ENCODE measurements around the gene MRPL32.

Gene MRPL32

DNA sequence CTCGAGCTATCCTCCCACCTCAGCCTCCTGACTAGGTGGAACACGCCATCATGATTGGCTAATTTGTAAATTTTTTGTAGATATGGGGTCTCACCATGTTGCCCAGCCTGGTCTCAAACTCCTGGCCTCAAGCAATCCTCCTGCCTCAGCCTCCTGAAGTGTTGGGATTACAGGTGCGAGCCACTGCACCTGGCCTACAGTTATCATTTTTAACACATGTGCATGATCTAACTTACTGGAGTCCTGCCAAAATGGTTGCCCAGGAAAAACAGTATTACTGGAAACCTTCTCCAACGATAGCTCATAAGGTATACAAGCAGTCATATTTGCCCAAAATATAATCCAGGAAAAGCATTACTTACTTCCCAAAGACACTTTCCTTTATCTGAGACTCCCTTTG, 20.2 kb downstream of the MRPL32 start:
- no peak for TF ChIP-seq NFIC (IDR thresholded peaks at IDR 0.05)
- no peak for TF ChIP-seq EGR1 (IDR thresholded peaks at IDR 0.05)
- TF ChIP-seq YY1 (IDR thresholded peaks at IDR 0.05; ENCODE audit: low read depth), result no peak
- TF ChIP-seq, protein P1, sequence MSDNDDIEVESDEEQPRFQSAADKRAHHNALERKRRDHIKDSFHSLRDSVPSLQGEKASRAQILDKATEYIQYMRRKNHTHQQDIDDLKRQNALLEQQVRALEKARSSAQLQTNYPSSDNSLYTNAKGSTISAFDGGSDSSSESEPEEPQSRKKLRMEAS (IDR thresholded peaks at IDR 0.05), result no peak
- TF ChIP-seq FOXM1 (IDR thresholded peaks at IDR 0.05; ENCODE audit: borderline replicate concordance, low read depth), result no peak
- no peak for TF ChIP-seq TCF12 (IDR thresholded peaks at IDR 0.05; ENCODE audit: low read depth)
- TF ChIP-seq TEAD4 (IDR thresholded peaks at IDR 0.05), result no peak
- TF ChIP-seq RAD21 (IDR thresholded peaks at IDR 0.05; ENCODE audit: low read depth), result no peak
- no peak for TF ChIP-seq TAF1 (IDR thresholded peaks at IDR 0.05; ENCODE audit: low read depth)
- TF ChIP-seq CEBPB (IDR thresholded peaks at IDR 0.05), result no peak
- TF ChIP-seq USF1 (IDR thresholded peaks at IDR 0.05), result no peak
- TF ChIP-seq CREB1 (IDR thresholded peaks at IDR 0.05; ENCODE audit: low read depth), result no peak

DNA sequence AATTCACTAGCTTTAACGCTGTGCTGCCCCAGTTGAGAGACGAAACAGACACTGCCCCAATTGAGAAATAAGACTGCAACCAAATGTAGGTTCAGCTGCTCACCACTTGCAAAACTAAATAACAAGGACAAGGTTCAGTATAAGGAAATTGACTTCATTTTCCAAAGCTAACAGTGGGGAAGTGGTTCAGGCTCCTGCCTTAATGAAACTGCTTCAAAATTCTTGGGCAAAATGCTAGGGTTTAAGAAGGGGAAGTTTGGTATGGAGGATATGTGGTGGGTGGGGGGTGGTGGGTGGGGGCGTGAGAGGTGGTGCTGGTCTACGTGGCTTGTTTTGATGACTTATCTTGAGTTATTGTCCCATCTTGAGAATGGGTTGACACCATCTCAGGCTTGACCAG, 21.8 kb downstream of the MRPL32 start:
- no peak for TF ChIP-seq ZBTB7A (IDR thresholded peaks at IDR 0.05; ENCODE audit: low read depth)
- TF ChIP-seq FOXM1 (IDR thresholded peaks at IDR 0.05; ENCODE audit: borderline replicate concordance, low read depth), result no peak
- TF ChIP-seq TAF1 (IDR thresholded peaks at IDR 0.05; ENCODE audit: low read depth), result no peak
- no peak for TF ChIP-seq USF1 (IDR thresholded peaks at IDR 0.05)
- TF ChIP-seq YY1 (IDR thresholded peaks at IDR 0.05; ENCODE audit: low read depth), result no peak

DNA sequence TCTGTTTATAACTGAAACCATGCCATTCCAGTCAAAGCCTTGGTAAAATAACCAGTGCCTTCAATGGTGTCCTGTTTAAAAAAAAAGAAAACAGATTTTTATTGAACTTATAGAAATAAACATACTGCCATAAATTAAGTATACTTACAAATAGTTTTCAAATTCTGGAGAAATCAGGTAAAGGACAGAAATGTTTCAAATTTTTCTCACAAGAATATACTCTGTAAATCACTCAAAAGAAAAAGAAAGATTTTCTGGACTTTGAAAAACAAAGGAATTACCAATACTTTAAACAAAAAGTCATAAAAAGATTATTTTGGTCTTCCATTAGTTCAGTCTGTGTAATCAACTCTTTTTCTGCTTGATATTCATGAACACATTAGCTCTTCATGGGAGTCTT, 23.9 kb downstream of the MRPL32 start:
- TF ChIP-seq REST (IDR thresholded peaks at IDR 0.05; ENCODE audit: low read depth), result no peak
- TF ChIP-seq EP300 (IDR thresholded peaks at IDR 0.05; ENCODE audit: borderline replicate concordance), result no peak
- TF ChIP-seq, protein P1 (IDR thresholded peaks at IDR 0.05), result no peak
- TF ChIP-seq CEBPB (IDR thresholded peaks at IDR 0.05), result no peak
- TF ChIP-seq ZBTB7A (IDR thresholded peaks at IDR 0.05; ENCODE audit: low read depth), result no peak
- no peak for TF ChIP-seq TCF12 (IDR thresholded peaks at IDR 0.05; ENCODE audit: low read depth)
- no peak for TF ChIP-seq EGR1 (IDR thresholded peaks at IDR 0.05)
- no peak for TF ChIP-seq TAF1 (IDR thresholded peaks at IDR 0.05; ENCODE audit: low read depth)

GRCh38 chr7:42959549-42959948, 27.4 kb downstream of the MRPL32 start:
- TF ChIP-seq TAF1 (IDR thresholded peaks at IDR 0.05; ENCODE audit: low read depth) (no peak), EGR1 (IDR thresholded peaks at IDR 0.05) (no peak), CREB1 (IDR thresholded peaks at IDR 0.05; ENCODE audit: low read depth) (no peak)

GRCh38 chr7:42960762-42961161, 28.6 kb downstream of the MRPL32 start:
- TF ChIP-seq TAF1 (IDR thresholded peaks at IDR 0.05; ENCODE audit: low read depth) (no peak), EGR1 (IDR thresholded peaks at IDR 0.05) (no peak), CREB1 (IDR thresholded peaks at IDR 0.05; ENCODE audit: low read depth) (no peak), FOXM1 (IDR thresholded peaks at IDR 0.05; ENCODE audit: borderline replicate concordance, low read depth) (no peak), ZBTB7A (IDR thresholded peaks at IDR 0.05; ENCODE audit: low read depth) (no peak), RAD21 (IDR thresholded peaks at IDR 0.05; ENCODE audit: low read depth) (no peak)

- TF ChIP-seq USF1 (IDR thresholded peaks at IDR 0.05) (no peak), CREB1 (IDR thresholded peaks at IDR 0.05; ENCODE audit: low read depth) (no peak), ZBTB7A (IDR thresholded peaks at IDR 0.05; ENCODE audit: low read depth) (no peak), YY1 (IDR thresholded peaks at IDR 0.05; ENCODE audit: low read depth) (no peak)
Observed at GRCh38 chr7:42961170-42961569, 29.0 kb downstream of the MRPL32 start.

GRCh38 chr7:42964293-42964692, 32.1 kb downstream of the MRPL32 start:
- TF ChIP-seq FOXM1 (IDR thresholded peaks at IDR 0.05; ENCODE audit: borderline replicate concordance, low read depth) (no peak), EP300 (IDR thresholded peaks at IDR 0.05; ENCODE audit: borderline replicate concordance) (no peak), EGR1 (IDR thresholded peaks at IDR 0.05) (no peak), ZBTB7A (IDR thresholded peaks at IDR 0.05; ENCODE audit: low read depth) (no peak), CREB1 (IDR thresholded peaks at IDR 0.05; ENCODE audit: low read depth) (no peak), TCF12 (IDR thresholded peaks at IDR 0.05; ENCODE audit: low read depth) (no peak), TEAD4 (IDR thresholded peaks at IDR 0.05) (no peak), TAF1 (IDR thresholded peaks at IDR 0.05; ENCODE audit: low read depth) (no peak), REST (IDR thresholded peaks at IDR 0.05; ENCODE audit: low read depth) (no peak), CEBPB (IDR thresholded peaks at IDR 0.05) (no peak)
- TF ChIP-seq, protein P1 (IDR thresholded peaks at IDR 0.05), result no peak
